Left ventricle myocardium inferior (tissue), 1 donor: ENCODE data around the gene ITIH1. TPM values are rescaled to one million over a fixed set of nuclear protein-coding genes. Genes with fewer than 3 reads are reported as not detected.
A peak's percentile ranks its signal among the peaks of the same experiment; 100 is the strongest.

Experiments used
- DNase-seq: peaks from one replicate; pipeline ENCODE4 v3.0.0-alpha.2; 2020
- H3K27ac ChIP-seq: fragments of 200-600 bp; replicated peaks from 2 replicates; pipeline ENCODE4 v1.8.0; 2021
- H3K27me3 ChIP-seq: fragments of 200-600 bp; 2 replicates; pipeline ENCODE4 v1.8.0; 2021; ENCODE audit warnings: low read depth
- H3K36me3 ChIP-seq: fragments of 200-600 bp; 2 replicates; pipeline ENCODE4 v1.8.0; 2021
- H3K4me1 ChIP-seq: fragments of 200-600 bp; 2 replicates; pipeline ENCODE4 v1.8.0; 2021
- H3K4me3 ChIP-seq: fragments of 200-600 bp; 2 replicates; pipeline ENCODE4 v1.8.0; 2021; ENCODE audit warnings: mild to moderate bottlenecking, moderate library complexity
- H3K9me3 ChIP-seq: fragments of 200-600 bp; replicated peaks from 2 replicates; pipeline ENCODE4 v1.8.0; 2021
- CTCF ChIP-seq: fragments of 200-600 bp; IDR thresholded peaks from 2 replicates; pipeline ENCODE4 v1.8.0; 2021; ENCODE audit warnings: antibody characterized with exemption, mild to moderate bottlenecking, borderline replicate concordance
- intact Hi-C: fragments of 100-400 bp; cut with micrococcal nuclease; formaldehyde crosslinking; loops from one replicate; pipeline ENCODE4 v1.11.0; 2022
- total RNA-seq: library from RNA; stranded (reverse); fragmentation: NEBNext Ultra II Directional; extraction: Animal tissue kit (Norgen Biotek cat#: 25700); gene quantifications from one replicate; pipeline ENCODE4 v1.2.1, GENCODE V29; 2021
- donor health status: DM: no; HTN: yes; CAD: no; lungs with severe emphysema.

ITIH1 gene
- total RNA-seq, 1 donor from 2014 or later, result not detected

DNA sequence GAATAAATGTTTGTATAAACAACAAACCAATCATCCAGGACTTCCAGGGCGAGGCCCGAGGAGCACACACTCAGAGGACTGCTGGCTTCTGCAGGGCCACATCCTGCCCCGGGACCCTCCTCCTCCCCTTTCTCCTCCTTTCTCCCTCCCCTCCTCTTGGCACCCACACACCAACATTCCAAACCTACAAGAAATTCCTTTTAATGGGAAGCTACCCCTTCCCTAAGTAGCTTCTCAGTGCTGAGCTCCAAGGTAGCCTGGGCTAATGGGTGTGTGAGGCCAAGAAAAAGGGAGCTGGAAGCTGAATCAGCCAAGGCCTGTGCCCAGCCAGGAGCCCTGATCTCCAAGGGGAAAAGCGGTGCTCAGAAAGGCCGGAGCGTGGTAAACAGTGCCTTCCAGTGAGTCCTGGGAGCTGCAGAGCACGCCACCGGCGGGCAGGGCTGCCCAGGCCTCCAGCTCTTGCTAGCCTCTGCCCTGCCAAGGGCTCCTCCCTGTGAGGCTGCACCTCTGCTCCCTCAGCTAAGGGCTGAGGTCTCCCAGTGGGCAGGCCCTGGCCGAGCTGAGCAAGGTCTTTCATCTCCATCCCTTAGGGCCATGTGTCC, 21.1 kb downstream of the ITIH1 start:
- Histone ChIP-seq H3K4me3 (no peak overlapping the region), H3K4me1 (no peaks in the 10 kb centered on the region), H3K36me3 (no peaks in the 10 kb centered on the region), H3K9me3 (no peaks in the 10 kb centered on the region), H3K27me3 (no peaks in the 10 kb centered on the region), H3K27ac (no peak overlapping the region)
- no peak for TF ChIP-seq CTCF
- intact Hi-C loops, result no loop called here
- DNase-seq, result no peak

GRCh38 chr3:52798978-52799476, 21.6 kb downstream of the ITIH1 start:
- TF ChIP-seq CTCF, result peak; percentile 41
- H3K27me3 ChIP-seq, result no peaks in the 10 kb centered on the region
- H3K36me3 ChIP-seq, result no peaks in the 10 kb centered on the region
- intact Hi-C loops, result no loop called here
- no peaks in the 10 kb centered on the region for H3K9me3 ChIP-seq
- no peak for DNase-seq
- H3K4me1 ChIP-seq, result no peaks in the 10 kb centered on the region
- H3K4me3 ChIP-seq, result no peak overlapping the region
- H3K27ac ChIP-seq, result no peak overlapping the region

DNA sequence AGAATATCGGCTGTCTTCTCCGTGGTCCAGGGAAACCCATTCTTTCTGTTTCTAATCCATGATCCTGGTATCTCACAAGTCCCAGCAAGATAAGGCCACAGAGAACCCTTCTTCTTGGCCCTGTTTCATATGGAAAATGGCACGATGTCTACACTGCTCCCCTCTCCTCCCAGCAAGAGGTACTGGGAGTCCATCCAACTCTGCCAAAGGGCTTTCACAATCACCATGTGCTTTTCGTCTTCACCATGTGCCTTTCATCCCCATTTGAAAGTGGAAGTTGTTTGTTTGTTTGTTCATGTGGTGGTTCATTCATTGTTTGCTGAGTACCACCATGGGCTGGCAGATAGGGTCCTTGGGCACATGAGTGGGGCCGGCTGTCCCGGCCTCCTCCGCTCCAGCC, 22.7 kb downstream of the ITIH1 start:
- Histone ChIP-seq H3K9me3 (no peaks in the 10 kb centered on the region), H3K27me3 (peaks cover 3% of the 10 kb centered on the region), H3K27ac (no peak overlapping the region), H3K4me1 (no peaks in the 10 kb centered on the region), H3K4me3 (no peak overlapping the region), H3K36me3 (no peaks in the 10 kb centered on the region)
- intact Hi-C loops, result no loop called here
- no peak for TF ChIP-seq CTCF
- DNase-seq, result no peak

- peaks cover 16% of the 10 kb centered on the region for H3K27me3 ChIP-seq
- no peak for DNase-seq
- no peaks in the 10 kb centered on the region for H3K4me1 ChIP-seq
- no peaks in the 10 kb centered on the region for H3K9me3 ChIP-seq
- intact Hi-C loops, result no loop called here
- no peak overlapping the region for H3K27ac ChIP-seq
- no peak overlapping the region for H3K4me3 ChIP-seq
- TF ChIP-seq CTCF, result no peak
- no peaks in the 10 kb centered on the region for H3K36me3 ChIP-seq
These were observed 24.4 kb downstream of the ITIH1 start for GRCh38 chr3:52801839-52802238.

GRCh38 chr3:52805270-52806039, 28.1 kb downstream of the ITIH1 start:
- H3K9me3 ChIP-seq, result no peaks in the 10 kb centered on the region
- H3K27me3 ChIP-seq, result peaks cover 16% of the 10 kb centered on the region
- no peak overlapping the region for H3K27ac ChIP-seq
- DNase-seq, result no peak
- H3K4me3 ChIP-seq, result no peak overlapping the region
- no peaks in the 10 kb centered on the region for H3K36me3 ChIP-seq
- no peaks in the 10 kb centered on the region for H3K4me1 ChIP-seq
- TF ChIP-seq CTCF, result no peak
- intact Hi-C loops, result no loop called here
